Naive thymus-derived CD4-positive, alpha-beta T cell (primary cell): ENCODE measurements around the gene ARPC1A. TPM values are rescaled to one million over a fixed set of nuclear protein-coding genes. Genes with fewer than 3 reads are reported as not detected.
A peak's percentile ranks its signal among the peaks of the same experiment; 100 is the strongest.
"Not testable (repeated sequence)": the region's sequence is repeated elsewhere in the genome, so short reads cannot be mapped to it uniquely, and the experiment has no call there.

Experiments
- ATAC-seq: fragments of 150-1000 bp; cut with Tn5 transposase; 2 replicates; pipeline ENCODE4 v1.10.0; 2021; ENCODE audit warnings: mild to moderate bottlenecking, moderate library complexity
- CTCF ChIA-PET: fragments of 350-600 bp; sonication (Branson Sonifier 250); formaldehyde crosslinking; loops from one replicate; lab custom pipeline; 2021; ENCODE audit warnings: antibody characterized with exemption; lab: Charles Lee
- POLR2A ChIA-PET: fragments of 350-600 bp; sonication (Branson Sonifier 250); formaldehyde crosslinking; loops from one replicate; lab custom pipeline; 2021; ENCODE audit warnings: antibody characterized with exemption, inconsistent platforms; lab: Charles Lee
- DNase-seq, 9 donors: peaks; one replicate each; pipeline versions ENCODE4 v3.0.0 to v3.0.0-alpha.2; 2020 to 2022; ENCODE audit warnings: mixed read lengths in 1 of 9
- H3K27ac ChIP-seq: one replicate; pipeline ENCODE4 v1.7.0; 2013; ENCODE audit warnings: mild to moderate bottlenecking, low read depth, low read length, moderate library complexity
- H3K27me3 ChIP-seq, 2 donors: one replicate each; pipeline ENCODE4 v1.7.0; 2013; ENCODE audit warnings: low read length in 2 of 2, mild to moderate bottlenecking in 2 of 2, moderate library complexity in 2 of 2; ENCODE audit not compliant: control insufficient read depth in 2 of 2, insufficient read depth in 2 of 2
- H3K36me3 ChIP-seq, 3 experiments: 1 replicate in 2 of 3; 2 replicates in 1 of 3; pipeline ENCODE4 v1.7.0; 2013; ENCODE audit warnings: low read length in 3 of 3, mild to moderate bottlenecking in 3 of 3, moderate library complexity in 1 of 3; ENCODE audit not compliant: insufficient read depth in 3 of 3, control insufficient read depth in 2 of 3
- H3K4me1 ChIP-seq, 2 donors: one replicate each; pipeline ENCODE4 v1.7.0; 2013; ENCODE audit warnings: low read length in 2 of 2, mild to moderate bottlenecking in 2 of 2, moderate library complexity in 1 of 2; ENCODE audit not compliant: control insufficient read depth in 2 of 2, insufficient read depth in 2 of 2
- H3K4me3 ChIP-seq: 2 replicates; pipeline ENCODE4 v1.7.0; 2013; ENCODE audit warnings: mild to moderate bottlenecking, low read length
- H3K9me3 ChIP-seq, 3 experiments: 1 replicate in 2 of 3; 2 replicates in 1 of 3; pipeline ENCODE4 v1.7.0; 2013; ENCODE audit warnings: low read length in 3 of 3; ENCODE audit not compliant: control insufficient read depth in 2 of 3
- H3K27ac Mint-ChIP-seq, 9 donors: one replicate each; pipeline ENCODE4 v1.8.0; 2020 to 2022; ENCODE audit warnings: mixed read lengths in 9 of 9, mild to moderate bottlenecking in 8 of 9, moderate library complexity in 5 of 9, inconsistent platforms in 2 of 9
- H3K27me3 Mint-ChIP-seq, 5 donors: one replicate each; pipeline ENCODE4 v1.8.0; 2021 to 2022; ENCODE audit warnings: mixed read lengths in 5 of 5, mild to moderate bottlenecking in 1 of 5
- H3K36me3 Mint-ChIP-seq, 5 donors: one replicate each; pipeline ENCODE4 v1.8.0; 2020 to 2022; ENCODE audit warnings: mixed read lengths in 5 of 5, mild to moderate bottlenecking in 3 of 5, inconsistent platforms in 1 of 5
- H3K4me1 Mint-ChIP-seq, 7 donors: one replicate each; pipeline ENCODE4 v1.8.0; 2020 to 2022; ENCODE audit warnings: mixed read lengths in 7 of 7, mild to moderate bottlenecking in 3 of 7, inconsistent platforms in 1 of 7
- H3K4me3 Mint-ChIP-seq, 10 donors: one replicate each; pipeline ENCODE4 v1.8.0; 2020 to 2022; ENCODE audit warnings: mild to moderate bottlenecking in 10 of 10, mixed read lengths in 10 of 10, moderate library complexity in 6 of 10, inconsistent platforms in 2 of 10
- H3K9me3 Mint-ChIP-seq, 11 donors: one replicate each; pipeline ENCODE4 v1.8.0; 2020 to 2022; ENCODE audit warnings: mixed read lengths in 11 of 11, mild to moderate bottlenecking in 4 of 11, inconsistent platforms in 1 of 11, moderate library complexity in 1 of 11
- intact Hi-C, 2 donors: fragments of 100-400 bp; cut with micrococcal nuclease; formaldehyde crosslinking; loops; one replicate each; pipeline ENCODE4 v1.15.1; 2023
- polyA plus RNA-seq, 2 donors: library from polyadenylated mRNA; unstranded; fragments of 300-500 nt; fragmentation: Illumina TruSeq; gene quantifications; one replicate each; pipeline ENCODE4 v1.2.3, GENCODE V29; 2021
- total RNA-seq, 6 experiments: library from RNA in 5 of 6; stranded (reverse) in 5 of 6; gene quantifications; 1 replicate in 5 of 6; 2 replicates in 1 of 6; pipeline ENCODE4 v1.2.3 and lab custom pipeline; 2021 to 2026

ARPC1A gene
- total and polyA plus RNA-seq, 7 experiments from 2014 or later, result 28.1 to 101 (median 53.4) TPM

DNA sequence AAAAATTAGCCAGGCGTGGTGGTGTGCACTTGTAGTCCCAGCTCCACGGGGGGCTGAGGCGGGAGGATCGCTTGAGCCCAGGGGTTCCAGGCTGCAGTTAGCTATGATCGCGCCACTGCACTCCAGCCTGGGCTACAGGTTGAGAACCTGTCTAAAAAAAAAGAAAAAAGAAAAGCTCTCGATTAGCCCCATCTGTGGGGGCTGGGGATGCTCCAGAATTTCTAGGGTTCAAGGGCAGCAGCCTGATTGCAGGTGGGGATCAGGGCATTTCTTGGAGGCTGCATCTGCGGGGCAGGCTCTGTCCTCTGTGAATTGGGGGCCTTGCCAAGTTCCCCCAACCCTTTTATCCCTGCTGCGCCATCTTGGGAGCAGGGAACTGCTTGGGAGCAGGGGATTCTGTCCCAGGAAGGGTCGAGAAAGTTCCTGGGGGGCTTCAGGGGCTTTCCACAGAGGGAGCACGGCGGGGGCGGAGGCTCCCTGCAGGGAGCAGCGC lies 651 bp upstream of the ARPC1A start:
- Mint-ChIP-seq H3K9me3 (peaks cover 0 to 10% (median 0%) of the 10 kb centered on the region in 11 donors), H3K27me3 (peaks cover 0 to 15% (median 0%) of the 10 kb centered on the region in 5 donors), H3K4me3 (peak overlapping the region; percentile 86 to 99 (median 92)), H3K4me1 (peaks cover 27 to 41% (median 36%) of the 10 kb centered on the region in 7 donors), H3K27ac (peak overlapping the region; percentile 78 to 94 (median 89)), H3K36me3 (peaks cover 0 to 7% (median 0%) of the 10 kb centered on the region in 5 donors)
- peak overlapping the region; percentile 89 for H3K27ac ChIP-seq
- peaks cover 0 to 10% (median 0%) of the 10 kb centered on the region in 3 experiments for H3K36me3 ChIP-seq
- H3K4me1 ChIP-seq, result peaks cover 25 to 26% of the 10 kb centered on the region in 2 donors
- intact Hi-C loops, result loop anchor here (1.0 to 10.0 kb wide), 7 partner anchors 42 to 450 kb away; partner anchors contain the start of genes BUD31 (in 2 of the 2), PDAP1 (in 2 of the 2), ARPC1B (in 1 of the 2) and TMEM130 (in 1 of the 2)
- peak in 1 of 9 donors; percentile 6 for DNase-seq
- ChIA-PET CTCF (interaction anchor here (0.6 to 1.5 kb wide), 5 partner anchors 8 to 1832 kb away, joined by 3 to 7 read pairs (median 3); no protein-coding TSS in a partner anchor), POLR2A (interaction anchor here (0.8 to 2.2 kb wide), 7 partner anchors 14 to 231 kb away, joined by 3 to 8 read pairs (median 3); partner anchors contain the start of genes BUD31 and PDAP1)
- H3K4me3 ChIP-seq, result peak overlapping the region; percentile 77
- no peak for ATAC-seq
- H3K27me3 ChIP-seq, result no peaks in the 10 kb centered on the region
- no peaks in the 10 kb centered on the region for H3K9me3 ChIP-seq

DNA sequence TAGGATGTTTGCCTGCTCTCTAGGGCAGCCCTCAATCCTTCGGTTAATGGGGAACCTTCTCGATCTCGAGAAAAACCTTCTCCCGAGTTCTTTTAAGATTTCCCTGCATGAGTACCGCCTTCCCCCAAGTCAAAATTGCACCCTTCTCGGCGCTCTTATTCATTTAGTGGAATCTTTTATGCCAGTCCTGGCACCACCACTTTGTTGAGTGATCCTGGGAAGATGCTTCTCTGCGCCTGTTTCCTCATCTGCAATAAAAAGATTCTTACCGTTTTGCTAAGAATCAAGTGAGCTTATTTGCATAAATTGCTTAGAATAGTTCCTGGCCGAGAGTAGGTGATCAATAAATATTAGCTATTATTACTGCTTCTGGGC lies 697 bp downstream of the ARPC1A start:
- H3K4me1 ChIP-seq, result peaks cover 25 to 26% of the 10 kb centered on the region in 2 donors
- Mint-ChIP-seq H3K27me3 (peaks cover 0 to 5% (median 0%) of the 10 kb centered on the region in 5 donors), H3K4me3 (peak overlapping the region; percentile 86 to 99 (median 92)), H3K36me3 (peaks cover 0 to 7% (median 0%) of the 10 kb centered on the region in 5 donors), H3K4me1 (peaks cover 33 to 53% (median 49%) of the 10 kb centered on the region in 7 donors), H3K27ac (peak overlapping the region; percentile 78 to 95 (median 90)), H3K9me3 (peaks cover 0 to 10% (median 0%) of the 10 kb centered on the region in 11 donors)
- CTCF ChIA-PET, result no interaction called here
- peak overlapping the region; percentile 89 for H3K27ac ChIP-seq
- POLR2A ChIA-PET, result interaction anchor here (0.6 to 2.2 kb wide), 10 partner anchors 9 to 448 kb away, joined by 3 to 8 read pairs (median 3); partner anchors contain the start of gene TRRAP
- no peak for ATAC-seq
- no peaks in the 10 kb centered on the region for H3K9me3 ChIP-seq
- DNase-seq, result no peak
- H3K4me3 ChIP-seq, result peak overlapping the region; percentile 77
- intact Hi-C loops, result loop anchor here (5.0 to 10.0 kb wide), 3 partner anchors 41 to 452 kb away; partner anchors contain the start of genes ARPC1B (in 1 of the 2), TMEM130 (in 1 of the 2) and TRRAP (in 1 of the 2)
- H3K36me3 ChIP-seq, result peaks cover 0 to 15% (median 0%) of the 10 kb centered on the region in 3 experiments
- no peaks in the 10 kb centered on the region for H3K27me3 ChIP-seq

DNA sequence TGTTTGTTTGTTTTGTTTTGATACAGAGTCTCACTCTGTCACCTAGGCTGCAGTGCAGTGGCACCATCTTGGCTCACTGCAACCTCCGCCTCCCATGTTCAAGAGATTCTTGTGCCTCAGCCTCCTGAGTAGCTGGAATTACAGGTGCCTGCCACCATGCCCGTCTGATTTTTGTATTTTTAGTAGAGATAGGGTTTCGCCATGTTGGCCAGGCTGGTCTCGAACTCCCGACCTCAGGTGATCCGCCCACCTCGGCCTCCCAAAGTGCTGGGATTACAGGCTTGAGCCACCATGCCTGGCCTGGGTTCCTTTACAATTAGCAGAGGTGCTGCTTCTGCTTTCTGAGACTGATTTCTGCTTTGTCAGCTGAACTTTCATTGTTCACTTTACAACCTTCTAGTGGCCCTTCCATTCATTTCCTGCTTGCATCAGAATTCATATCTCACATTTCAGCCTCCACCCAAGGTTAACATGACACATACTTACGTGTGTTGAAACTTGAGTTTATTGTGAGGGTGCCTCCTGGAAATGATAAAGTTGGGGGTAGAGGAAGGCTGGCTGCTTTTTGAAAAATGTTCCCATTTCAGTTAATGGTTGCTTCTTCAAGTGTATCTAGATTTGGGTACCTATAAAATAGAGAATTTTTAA lies 4.7 kb downstream of the ARPC1A start:
- CTCF ChIA-PET, H3K9me3 ChIP-seq, H3K27ac ChIP-seq, DNase-seq, H3K27me3 ChIP-seq, H3K4me3 ChIP-seq, H3K27me3 Mint-ChIP-seq, POLR2A ChIA-PET, H3K9me3 Mint-ChIP-seq, intact Hi-C loops: not testable (repeated sequence)
- Mint-ChIP-seq H3K36me3 (peaks cover 0 to 13% (median 8%) of the 10 kb centered on the region in 5 donors), H3K4me1 (peaks cover 42 to 70% (median 61%) of the 10 kb centered on the region in 7 donors), H3K4me3 (peak overlapping the region in 9 of 10 donors; percentile 12 to 68 (median 41)), H3K27ac (peak overlapping the region in 7 of 9 donors; percentile 10 to 84 (median 43))
- H3K4me1 ChIP-seq, result peaks cover 21% of the 10 kb centered on the region in 2 donors
- ATAC-seq, result peak; percentile 53
- peaks cover 0 to 30% (median 0%) of the 10 kb centered on the region in 3 experiments for H3K36me3 ChIP-seq

DNA sequence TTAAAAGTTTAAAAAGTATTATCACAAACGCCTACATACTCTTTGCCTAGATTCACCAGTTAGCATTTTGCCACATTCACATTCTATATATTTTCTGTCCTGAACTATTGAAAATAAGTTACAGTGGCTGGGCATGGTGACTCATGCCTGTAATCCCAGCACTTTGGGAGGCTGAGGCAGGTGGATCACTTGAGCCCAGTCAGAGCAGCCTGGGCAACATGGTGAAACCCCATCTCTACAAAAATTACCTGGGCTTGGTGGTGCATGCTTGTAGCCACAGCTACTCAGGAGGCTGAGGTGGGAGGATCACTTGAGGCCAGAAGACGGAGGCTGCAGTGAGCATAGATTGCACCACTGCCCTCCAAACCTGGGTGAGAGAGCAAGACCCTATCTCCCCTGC lies 5.3 kb downstream of the ARPC1A start:
- ChIA-PET CTCF (interaction anchor here (0.6 to 0.7 kb wide), 2 partner anchors 179 to 268 kb away, joined by 3 read pairs; no protein-coding TSS in a partner anchor), POLR2A (no interaction called here)
- DNase-seq, result no peak
- ATAC-seq, result no peak
- H3K4me1 ChIP-seq, result peaks cover 21% of the 10 kb centered on the region in 2 donors
- no peak overlapping the region for H3K4me3 ChIP-seq
- H3K36me3 ChIP-seq, result peaks cover 0 to 25% (median 0%) of the 10 kb centered on the region in 3 experiments
- Mint-ChIP-seq H3K36me3 (peaks cover 0 to 14% (median 8%) of the 10 kb centered on the region in 5 donors), H3K9me3 (peaks cover 0 to 4% (median 0%) of the 10 kb centered on the region in 11 donors), H3K4me1 (peaks cover 42 to 70% (median 61%) of the 10 kb centered on the region in 7 donors), H3K27me3 (no peaks in the 10 kb centered on the region), H3K27ac (peak overlapping the region in 2 of 9 donors; percentile 74 to 83), H3K4me3 (peak overlapping the region in 2 of 10 donors; percentile 24 to 53)
- H3K9me3 ChIP-seq, result no peaks in the 10 kb centered on the region
- H3K27ac ChIP-seq, result no peak overlapping the region
- no peaks in the 10 kb centered on the region for H3K27me3 ChIP-seq
- intact Hi-C loops, result no loop called here

DNA sequence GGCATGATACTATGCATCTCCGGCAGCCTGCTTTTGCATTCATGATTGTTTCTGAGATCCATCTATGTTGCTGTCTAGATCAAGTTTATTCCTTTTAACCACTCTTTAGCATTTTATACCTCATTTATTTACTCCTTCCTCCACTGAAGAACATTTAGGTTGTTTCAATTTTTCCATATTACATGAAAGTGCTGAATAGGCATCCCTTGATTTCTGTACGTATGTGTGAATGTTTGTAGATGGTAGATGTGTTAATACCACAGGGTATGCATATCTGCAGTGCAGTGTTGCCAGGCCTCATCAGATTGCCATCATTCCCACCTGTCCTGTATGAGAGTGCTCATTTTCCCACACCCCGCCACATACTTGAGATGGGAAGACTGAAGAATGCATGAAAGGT lies 13.9 kb downstream of the ARPC1A start:
- Histone ChIP-seq H3K4me1 (no peaks in the 10 kb centered on the region), H3K27me3 (no peaks in the 10 kb centered on the region), H3K9me3 (no peaks in the 10 kb centered on the region), H3K27ac (no peak overlapping the region), H3K4me3 (no peak overlapping the region), H3K36me3 (peaks cover 18 to 69% (median 32%) of the 10 kb centered on the region in 3 experiments)
- Mint-ChIP-seq H3K4me3 (no peak overlapping the region), H3K27ac (peak overlapping the region in 2 of 9 donors; percentile 37 to 61), H3K4me1 (peaks cover 0 to 12% (median 4%) of the 10 kb centered on the region in 7 donors), H3K9me3 (no peaks in the 10 kb centered on the region), H3K36me3 (peaks cover 5 to 36% (median 24%) of the 10 kb centered on the region in 5 donors), H3K27me3 (no peaks in the 10 kb centered on the region)
- ATAC-seq (no peak), DNase-seq (no peak)
- CTCF ChIA-PET, result no interaction called here
- POLR2A ChIA-PET, result interaction anchor here (0.5 to 2.3 kb wide), 2 partner anchors 14 to 77 kb away, joined by 8 read pairs; partner anchors contain the start of gene ARPC1A
- intact Hi-C loops, result no loop called here

DNA sequence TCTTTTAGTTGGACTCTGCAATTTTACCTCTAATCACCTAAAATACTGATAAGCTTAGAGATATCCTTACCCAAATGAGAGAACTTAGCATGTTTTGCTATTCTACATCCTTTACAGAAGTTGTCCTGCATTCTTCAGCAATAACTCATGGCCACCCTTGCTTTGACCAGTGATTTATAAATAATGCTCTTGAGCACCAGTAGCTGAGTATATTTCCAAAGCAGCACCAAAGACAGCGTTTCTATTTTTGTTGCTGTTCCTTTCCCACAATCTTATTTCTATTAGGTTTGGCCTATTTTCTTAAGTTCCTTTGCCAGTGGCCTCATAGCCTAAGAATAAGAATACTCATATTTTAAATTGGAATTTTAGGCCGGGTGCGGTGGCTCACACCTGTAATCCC lies 15.0 kb downstream of the ARPC1A start:
- DNase-seq (no peak), ATAC-seq (no peak)
- no peaks in the 10 kb centered on the region for H3K27me3 ChIP-seq
- Mint-ChIP-seq H3K27ac (peak overlapping the region in 2 of 9 donors; percentile 14 to 22), H3K9me3 (no peaks in the 10 kb centered on the region), H3K27me3 (no peaks in the 10 kb centered on the region), H3K4me3 (no peak overlapping the region), H3K36me3 (peaks cover 5 to 33% (median 19%) of the 10 kb centered on the region in 5 donors), H3K4me1 (peaks cover 0 to 12% (median 0%) of the 10 kb centered on the region in 7 donors)
- intact Hi-C loops, result no loop called here
- H3K27ac ChIP-seq, result no peak overlapping the region
- H3K36me3 ChIP-seq, result peaks cover 18 to 71% (median 34%) of the 10 kb centered on the region in 3 experiments
- no peaks in the 10 kb centered on the region for H3K4me1 ChIP-seq
- POLR2A ChIA-PET, result no interaction called here
- CTCF ChIA-PET, result no interaction called here
- no peaks in the 10 kb centered on the region for H3K9me3 ChIP-seq
- no peak overlapping the region for H3K4me3 ChIP-seq
